Posterior cingulate gyrus (tissue), 11 donors: ENCODE measurements around the gene CSF1.
"Not testable (repeated sequence)": the region's sequence is repeated elsewhere in the genome, so short reads cannot be mapped to it uniquely, and the experiment has no call there.

ENCODE experiments used
- DNase-seq, 10 donors: peaks; one replicate each; pipeline versions ENCODE4 v3.0.0 to v3.0.0-alpha.2; 2020 to 2021; ENCODE audit warnings: mixed read lengths in 3 of 10
- intact Hi-C: fragments of 100-400 bp; cut with DNase I; formaldehyde crosslinking; loops from one replicate; pipeline ENCODE4 v1.15.1; 2023

Gene CSF1

GRCh38 chr1:109910123-109910962, at the start of gene CSF1:
TSS of gene CSF1 (plus strand) at chr1:109910849. CDS start at chr1:109911024, 175 bp downstream.
- DNase-seq, result peak; percentile 57 to 95 (median 82)
- intact Hi-C loops, result loop anchor here (5.0 kb wide), 1 partner anchor 118 kb away; no protein-coding TSS in a partner anchor

- DNase-seq, intact Hi-C loops: not testable (repeated sequence)
Measured at GRCh38 chr1:109861616-109862015, 49.0 kb upstream of the CSF1 start.

GRCh38 chr1:109863667-109864046, 47.0 kb upstream of the CSF1 start:
- intact Hi-C loops, result no loop called here
- DNase-seq, result no peak

- peak in 1 of 10 donors; percentile 66 for DNase-seq
Measured at GRCh38 chr1:109864047-109864822, 46.4 kb upstream of the CSF1 start.

GRCh38 chr1:109864930-109865612, 45.6 kb upstream of the CSF1 start:
- intact Hi-C loops, result no loop called here
- peak in 4 of 10 donors; percentile 46 to 87 (median 67) for DNase-seq

More at GRCh38 chr1:109864047-109864822, 46.4 kb upstream of the CSF1 start:
- intact Hi-C loops, result no loop called here

- intact Hi-C loops, result no loop called here
- no peak for DNase-seq
Measured at GRCh38 chr1:109866071-109866470, 44.6 kb upstream of the CSF1 start.

GRCh38 chr1:109873278-109874175, 37.1 kb upstream of the CSF1 start:
- intact Hi-C loops, result no loop called here
- no peak for DNase-seq

- DNase-seq, result no peak
- intact Hi-C loops, result no loop called here
Measured at GRCh38 chr1:109874445-109874844, 36.2 kb upstream of the CSF1 start.

GRCh38 chr1:109875874-109876273, 34.8 kb upstream of the CSF1 start:
- no peak for DNase-seq
- intact Hi-C loops, result no loop called here

GRCh38 chr1:109876617-109877316, 33.9 kb upstream of the CSF1 start:
- intact Hi-C loops, result no loop called here
- no peak for DNase-seq

GRCh38 chr1:109877317-109877771, 33.3 kb upstream of the CSF1 start:
- intact Hi-C loops, result no loop called here
- DNase-seq, result peak in 6 of 10 donors; percentile 31 to 89 (median 52)

- DNase-seq, result no peak
- intact Hi-C loops, result no loop called here
Measured at GRCh38 chr1:109877776-109878175, 32.9 kb upstream of the CSF1 start.

GRCh38 chr1:109878531-109879104, 32.0 kb upstream of the CSF1 start:
- intact Hi-C loops, result no loop called here
- DNase-seq, result no peak

GRCh38 chr1:109879371-109879770, 31.3 kb upstream of the CSF1 start:
- intact Hi-C loops, DNase-seq: not testable (repeated sequence)

GRCh38 chr1:109879881-109880525, 30.6 kb upstream of the CSF1 start:
- intact Hi-C loops, result no loop called here

GRCh38 chr1:109880971-109881894, 29.4 kb upstream of the CSF1 start:
- no peak for DNase-seq
- intact Hi-C loops, result no loop called here

More at GRCh38 chr1:109879881-109880525, 30.6 kb upstream of the CSF1 start:
- no peak for DNase-seq

- DNase-seq, result no peak
- intact Hi-C loops, result loop anchor here (2.0 kb wide), 1 partner anchor 23 kb away; no protein-coding TSS in a partner anchor
Measured at GRCh38 chr1:109881906-109882287, 28.8 kb upstream of the CSF1 start.
